HG02642 (cell line): Measurements from ENCODE around the gene RXYLT1.
"Not testable (repeated sequence)": the region's sequence is repeated elsewhere in the genome, so short reads cannot be mapped to it uniquely, and the experiment has no call there.

Experiments
- ATAC-seq: cut with Tn5 transposase; IDR thresholded peaks from one replicate; pipeline ENCODE4 v1.9.1; 2021; ENCODE audit warnings: mild to moderate bottlenecking; ENCODE audit not compliant: unreplicated experiment, poor library complexity

The RXYLT1 gene, protein sequence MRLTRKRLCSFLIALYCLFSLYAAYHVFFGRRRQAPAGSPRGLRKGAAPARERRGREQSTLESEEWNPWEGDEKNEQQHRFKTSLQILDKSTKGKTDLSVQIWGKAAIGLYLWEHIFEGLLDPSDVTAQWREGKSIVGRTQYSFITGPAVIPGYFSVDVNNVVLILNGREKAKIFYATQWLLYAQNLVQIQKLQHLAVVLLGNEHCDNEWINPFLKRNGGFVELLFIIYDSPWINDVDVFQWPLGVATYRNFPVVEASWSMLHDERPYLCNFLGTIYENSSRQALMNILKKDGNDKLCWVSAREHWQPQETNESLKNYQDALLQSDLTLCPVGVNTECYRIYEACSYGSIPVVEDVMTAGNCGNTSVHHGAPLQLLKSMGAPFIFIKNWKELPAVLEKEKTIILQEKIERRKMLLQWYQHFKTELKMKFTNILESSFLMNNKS

DNA sequence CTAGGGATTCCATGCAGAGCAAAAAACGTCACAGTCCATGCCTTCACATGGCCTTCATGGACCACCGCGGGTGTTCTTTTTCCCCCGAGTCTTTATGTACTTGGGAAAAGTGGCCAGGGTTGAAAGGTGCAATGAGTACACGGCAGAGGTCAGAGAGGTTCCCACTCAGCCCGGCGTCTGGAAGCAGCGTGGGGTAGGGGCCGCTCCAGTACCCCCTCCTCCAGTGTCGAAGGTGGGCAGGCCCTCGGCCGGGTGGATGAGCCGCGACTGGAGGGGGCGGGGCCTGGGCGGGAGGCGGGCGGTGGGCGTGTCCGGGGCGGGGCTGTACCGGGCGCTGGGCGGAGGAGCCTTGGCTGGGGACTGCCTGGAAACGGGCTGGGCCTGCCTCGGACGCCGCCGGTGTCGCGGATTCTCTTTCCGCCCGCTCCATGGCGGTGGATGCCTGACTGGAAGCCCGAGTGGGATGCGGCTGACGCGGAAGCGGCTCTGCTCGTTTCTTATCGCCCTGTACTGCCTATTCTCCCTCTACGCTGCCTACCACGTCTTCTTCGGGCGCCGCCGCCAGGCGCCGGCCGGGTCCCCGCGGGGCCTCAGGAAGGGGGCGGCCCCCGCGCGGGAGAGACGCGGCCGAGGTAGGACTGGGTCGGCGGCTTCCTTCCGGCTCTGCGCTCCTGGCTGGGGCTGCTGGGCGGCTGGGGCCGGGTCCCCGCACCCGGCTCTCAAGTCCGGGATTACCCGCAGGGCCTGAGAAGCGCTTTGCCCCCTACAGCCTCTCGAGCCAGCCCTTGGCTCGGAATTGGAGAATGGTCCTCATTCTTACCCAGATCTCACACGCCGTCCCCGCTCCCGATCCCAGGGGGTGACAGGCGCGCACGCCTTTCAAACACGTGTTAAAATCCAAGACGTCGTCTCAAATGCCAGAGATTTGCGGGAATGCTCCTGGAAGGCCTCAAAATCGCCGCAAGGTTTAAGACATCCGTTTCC, at the start of gene RXYLT1:
RXYLT1 (plus strand) TSS at position 412 of the 984 bp plus-strand sequence; CDS start at position 464, 52 bp downstream.
- peak; percentile 96 for ATAC-seq

DNA sequence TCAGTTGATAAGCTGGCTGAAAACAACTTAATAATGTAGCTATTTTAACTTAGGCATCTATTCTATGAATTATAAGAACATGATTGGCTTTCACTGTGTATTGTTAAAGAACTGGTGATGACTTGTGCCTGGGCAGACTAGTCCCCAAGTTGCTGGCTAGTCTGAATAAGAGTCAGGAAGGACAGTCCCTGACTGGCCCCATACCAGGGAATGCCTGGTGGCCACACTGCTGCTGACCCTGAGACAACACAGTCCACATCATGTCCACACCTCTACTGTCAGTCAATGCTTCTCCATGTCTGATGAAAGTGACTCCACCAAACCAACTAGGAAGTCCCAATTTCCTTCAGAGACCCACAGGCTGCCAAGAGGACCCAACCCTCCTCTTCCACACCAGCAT, 46.9 kb upstream of the RXYLT1 start:
- not testable (repeated sequence) for ATAC-seq

DNA sequence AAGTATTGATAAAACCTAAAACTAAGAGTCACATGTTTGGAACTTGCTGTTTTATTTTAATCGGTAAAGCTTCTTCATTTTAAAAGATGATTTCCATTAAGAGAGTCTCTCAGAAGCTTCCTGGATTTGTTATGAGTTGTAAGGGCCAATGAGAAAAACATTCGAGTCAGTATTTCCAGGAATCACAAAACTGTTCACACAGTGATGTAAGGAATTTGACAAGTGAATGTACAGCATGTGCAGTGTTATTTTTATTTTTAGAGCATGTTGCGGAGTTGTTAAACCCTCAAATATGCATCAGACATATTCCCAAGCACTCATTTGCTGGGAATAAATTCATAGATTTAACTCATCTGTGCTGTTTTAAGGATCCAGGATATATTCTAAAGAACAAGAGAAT, 46.1 kb upstream of the RXYLT1 start:
- ATAC-seq, result not testable (repeated sequence)

DNA sequence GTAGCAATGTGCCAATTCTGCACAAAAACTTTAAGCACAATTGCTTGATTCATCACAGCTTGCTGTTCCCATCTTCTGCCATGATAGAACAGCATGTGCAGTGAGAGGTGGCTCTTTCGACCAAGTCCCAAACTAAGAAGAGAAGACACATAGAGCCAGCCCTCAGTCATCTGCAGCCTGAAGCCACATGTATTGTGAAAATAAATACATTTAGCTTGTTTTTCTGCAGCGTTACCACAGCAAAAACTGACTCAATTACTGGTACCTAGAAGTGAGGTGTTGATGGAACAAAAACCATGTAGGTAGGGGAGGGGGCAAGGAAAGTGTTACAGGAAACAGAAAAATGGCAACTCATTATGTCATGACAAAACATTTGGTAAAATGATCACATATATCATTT, 39.2 kb upstream of the RXYLT1 start:
- not testable (repeated sequence) for ATAC-seq

DNA sequence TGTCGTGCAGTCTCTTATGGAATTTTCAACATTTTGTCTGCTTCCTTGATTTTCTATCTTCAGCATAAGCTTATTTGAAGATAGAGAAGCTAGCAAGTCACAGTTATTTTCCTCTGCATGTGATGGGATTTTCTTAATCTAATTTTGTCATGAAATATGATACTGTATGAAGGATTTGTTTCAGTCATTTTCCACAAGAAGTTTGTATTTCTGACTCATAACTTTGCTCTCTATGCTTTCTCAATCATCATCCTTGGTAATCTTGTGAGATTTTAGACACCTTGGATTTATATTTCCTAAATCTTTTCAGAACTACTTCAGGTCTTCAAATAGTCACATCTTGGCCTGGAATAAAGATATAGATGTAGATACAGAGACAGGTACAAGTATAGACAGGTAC, 38.3 kb upstream of the RXYLT1 start:
- ATAC-seq, result not testable (repeated sequence)

DNA sequence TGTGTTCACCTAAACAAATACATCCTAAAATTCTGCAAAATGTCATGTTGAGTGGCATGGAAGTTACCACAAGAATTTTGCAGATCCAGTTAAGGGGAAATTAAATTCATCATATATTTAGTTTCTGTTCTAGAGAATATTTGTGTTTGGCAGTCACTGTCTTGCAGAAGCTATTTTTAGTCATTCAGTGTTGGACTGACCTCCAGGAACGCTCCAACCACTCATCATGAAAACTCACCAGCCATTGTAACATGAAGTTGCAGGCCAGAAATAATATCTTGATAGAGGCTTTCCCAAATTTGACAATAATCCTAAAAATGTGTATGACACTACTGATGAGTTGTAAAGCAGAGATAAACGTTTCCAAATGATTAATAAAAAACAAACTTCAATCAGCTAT, 35.6 kb upstream of the RXYLT1 start:
- not testable (repeated sequence) for ATAC-seq

DNA sequence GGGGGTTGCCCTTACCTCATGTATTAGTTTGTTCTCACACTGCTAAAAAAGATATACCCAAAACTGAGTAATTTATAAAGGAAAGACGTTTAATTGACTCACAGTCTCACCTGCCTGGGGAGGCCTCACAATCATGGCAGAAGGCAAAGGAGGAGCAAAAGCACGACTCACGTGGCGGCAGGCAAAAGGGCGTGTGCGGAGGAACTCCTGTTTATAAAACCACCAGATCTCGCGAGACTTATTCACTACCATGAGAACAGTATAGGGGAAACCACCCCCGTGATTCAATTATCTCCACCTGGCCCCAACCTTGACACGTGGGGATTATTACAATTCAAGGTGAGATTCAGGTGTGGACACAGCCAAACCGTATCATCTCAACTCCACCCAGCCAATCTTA, 33.2 kb upstream of the RXYLT1 start:
- ATAC-seq, result not testable (repeated sequence)

DNA sequence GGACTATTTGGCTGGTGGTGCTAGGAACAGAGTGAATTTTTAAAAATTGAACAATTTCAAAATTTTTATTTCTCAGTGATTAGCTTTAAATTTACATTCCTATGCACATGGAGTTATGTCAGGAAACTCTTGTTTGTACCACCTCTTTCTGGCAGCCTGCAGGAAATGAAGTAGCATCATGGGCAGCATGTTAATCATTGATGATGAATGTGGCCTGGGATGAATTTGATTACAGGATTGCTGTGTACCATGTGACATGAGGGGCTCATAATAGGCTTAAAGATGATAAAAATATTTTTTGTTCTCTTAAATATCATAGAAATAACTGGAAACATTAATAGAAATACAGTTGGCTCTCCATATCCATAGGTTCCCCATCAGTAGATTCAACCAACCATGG, 32.6 kb upstream of the RXYLT1 start:
- ATAC-seq, result not testable (repeated sequence)

DNA sequence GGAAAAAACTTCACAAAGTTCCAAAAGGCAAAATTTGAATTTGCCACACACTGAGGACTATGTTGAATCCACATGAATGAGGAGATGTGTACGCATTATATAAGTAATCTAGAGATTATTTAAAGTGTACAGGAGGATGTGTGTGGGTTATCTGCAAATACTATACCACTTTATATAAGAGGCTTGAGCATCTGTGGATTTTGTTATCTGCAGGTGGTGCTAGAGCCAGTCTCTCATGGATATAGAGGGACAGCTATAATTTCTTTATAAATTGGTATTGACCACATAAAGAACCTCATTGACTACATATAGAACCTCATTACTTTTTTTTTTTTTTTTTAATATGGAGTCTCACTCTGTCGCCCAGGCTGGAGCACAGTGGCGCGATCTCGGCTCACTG, 32.2 kb upstream of the RXYLT1 start:
- no peak for ATAC-seq

DNA sequence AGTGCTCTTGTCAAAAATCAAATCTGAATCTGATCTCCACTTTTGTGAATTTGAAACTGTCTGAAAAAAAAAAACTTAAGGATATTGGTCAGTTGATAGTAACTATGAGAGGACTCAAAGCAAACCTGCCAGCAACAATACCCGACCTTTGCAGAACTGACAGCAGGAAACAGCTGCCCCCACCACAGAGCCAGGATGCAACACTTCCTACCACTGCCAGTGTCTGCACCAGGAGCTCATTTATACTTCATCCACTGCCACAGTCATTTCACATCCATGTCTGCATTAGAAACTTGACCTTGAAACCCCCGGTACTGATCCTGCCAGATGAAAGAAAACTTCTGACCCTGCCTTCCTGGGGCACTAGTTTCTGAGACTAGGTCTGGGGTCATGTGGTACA, 27.4 kb upstream of the RXYLT1 start:
- ATAC-seq, result no peak

DNA sequence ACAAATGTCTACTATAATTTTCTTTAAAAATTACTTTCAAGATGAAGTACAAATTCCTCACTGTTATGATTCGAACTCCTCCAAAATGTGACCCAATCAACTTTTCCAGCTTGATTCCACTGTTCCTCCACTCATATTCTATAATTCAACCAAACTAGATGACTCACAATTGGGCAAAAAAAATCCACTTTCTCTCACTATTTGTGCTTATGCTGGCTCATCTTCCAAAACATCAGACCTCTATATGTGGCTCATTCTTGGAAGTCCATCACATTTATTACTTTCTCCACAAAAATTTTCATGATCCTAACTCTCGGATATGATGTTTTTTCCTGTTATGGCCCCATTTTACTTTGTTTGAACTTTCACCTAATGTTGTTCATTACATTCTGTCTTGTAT, 26.9 kb upstream of the RXYLT1 start:
- no peak for ATAC-seq

DNA sequence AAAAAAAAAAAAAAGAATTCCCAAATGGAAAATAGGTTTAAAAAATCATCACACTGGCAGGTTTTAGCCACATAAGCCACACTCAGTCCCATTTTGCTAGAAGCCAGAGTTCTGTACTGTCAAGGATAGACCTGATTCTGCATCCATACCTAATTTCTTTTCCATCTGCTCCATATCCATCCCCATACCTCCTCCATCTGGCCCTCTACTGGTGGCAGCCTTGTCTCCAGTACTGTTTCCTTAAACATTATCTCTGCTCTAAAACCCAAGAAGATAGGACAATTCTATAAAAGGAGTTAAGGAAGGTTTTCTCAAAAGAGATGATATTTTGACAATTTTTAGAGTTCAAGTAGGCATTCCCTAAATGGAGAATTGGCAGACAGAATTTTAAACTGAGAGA, 26.0 kb upstream of the RXYLT1 start:
- ATAC-seq, result no peak

DNA sequence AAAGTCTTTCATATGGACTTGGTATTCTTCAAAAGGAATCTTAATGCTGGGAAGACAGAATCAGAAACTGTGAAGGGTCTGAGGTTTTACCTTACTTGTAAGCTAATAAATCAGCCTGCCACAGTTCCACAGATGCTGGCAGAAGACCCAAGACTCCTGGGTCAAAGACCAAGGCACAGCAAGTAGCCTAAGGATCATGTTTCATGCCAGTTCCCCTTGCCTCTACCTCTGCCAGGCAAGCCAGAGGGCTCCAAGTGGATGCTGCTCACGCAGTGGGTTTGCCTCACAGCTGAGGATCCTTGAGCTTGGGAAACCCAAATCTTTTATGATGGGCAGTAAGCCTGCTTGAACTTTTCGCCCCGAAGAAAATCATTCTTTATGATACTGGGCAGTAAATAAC, 15.2 kb upstream of the RXYLT1 start:
- ATAC-seq, result no peak

DNA sequence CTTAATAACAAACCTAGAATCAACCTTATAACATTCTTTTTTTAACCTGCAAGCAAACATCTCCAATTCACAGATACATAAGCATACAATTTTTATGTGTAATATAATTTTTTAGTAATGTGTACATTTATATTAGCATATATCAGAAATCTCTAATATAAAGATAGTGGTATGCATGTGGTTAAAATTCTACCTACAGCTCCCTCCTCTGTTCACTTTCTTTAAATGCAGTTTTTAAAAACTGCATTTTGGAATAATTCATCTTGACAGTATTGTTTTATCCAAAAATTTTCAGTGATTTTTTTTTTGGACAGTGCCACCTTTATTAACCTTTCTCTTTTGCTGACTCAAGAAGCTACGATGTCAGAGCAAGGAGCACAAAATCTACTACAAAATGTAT, 13.2 kb upstream of the RXYLT1 start:
- no peak for ATAC-seq

DNA sequence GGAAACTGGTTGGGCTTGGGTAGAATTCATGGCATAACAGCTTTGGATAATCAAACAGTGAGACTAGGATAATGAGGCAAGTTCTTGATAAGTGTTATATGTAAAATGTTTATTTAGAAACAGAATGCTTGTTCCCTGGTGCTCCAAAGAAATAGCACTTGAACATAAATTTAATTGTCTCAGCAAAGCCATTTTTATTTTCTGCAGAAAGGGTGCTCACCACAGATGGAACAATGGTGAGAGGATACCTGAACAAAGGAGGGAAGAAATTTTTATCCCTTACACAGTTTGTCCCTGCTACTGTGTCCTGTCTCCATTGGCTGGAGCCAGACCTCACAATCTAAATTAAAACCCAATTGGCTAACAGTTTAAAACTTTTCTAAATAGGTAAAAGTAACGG, 9.3 kb upstream of the RXYLT1 start:
- no peak for ATAC-seq

DNA sequence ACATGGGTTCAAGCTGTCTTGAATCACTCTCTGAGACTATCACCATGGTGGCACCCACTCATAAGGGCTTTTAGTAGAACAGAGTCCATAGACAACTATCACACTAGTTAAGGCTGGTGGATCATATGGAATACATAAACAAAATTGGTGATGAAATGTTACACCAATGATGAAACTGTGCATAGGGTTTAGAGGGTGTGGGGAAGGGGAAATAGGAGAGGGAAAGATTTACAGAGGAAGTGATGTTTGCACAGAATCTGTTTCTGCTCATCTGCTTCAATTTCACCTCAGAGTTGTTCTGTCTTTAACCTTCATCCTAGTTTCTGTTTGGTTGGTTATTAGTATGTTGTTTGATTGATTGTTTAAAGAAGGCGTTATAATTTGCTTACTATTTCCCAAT, 2.4 kb upstream of the RXYLT1 start:
- ATAC-seq, result no peak

DNA sequence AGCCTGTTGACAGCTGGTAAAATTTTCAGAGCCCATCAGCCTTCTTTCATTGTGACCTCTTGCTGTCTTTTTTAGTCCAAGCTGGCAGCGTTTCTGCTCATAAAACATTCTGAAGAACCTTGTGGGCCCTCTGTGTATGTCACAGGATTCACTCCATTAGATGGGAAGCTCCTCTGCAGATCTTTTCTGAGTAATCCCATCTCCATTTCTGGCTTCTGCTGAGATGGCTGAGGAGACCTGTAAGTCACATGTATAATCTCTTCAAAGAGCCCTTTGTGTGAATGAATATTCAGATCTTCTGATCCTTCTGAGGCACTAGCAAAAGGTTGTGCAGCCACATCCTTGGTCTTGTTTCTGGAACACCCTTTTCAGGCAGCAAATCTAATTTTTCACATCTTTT, 2.8 kb downstream of the RXYLT1 start:
- no peak for ATAC-seq

DNA sequence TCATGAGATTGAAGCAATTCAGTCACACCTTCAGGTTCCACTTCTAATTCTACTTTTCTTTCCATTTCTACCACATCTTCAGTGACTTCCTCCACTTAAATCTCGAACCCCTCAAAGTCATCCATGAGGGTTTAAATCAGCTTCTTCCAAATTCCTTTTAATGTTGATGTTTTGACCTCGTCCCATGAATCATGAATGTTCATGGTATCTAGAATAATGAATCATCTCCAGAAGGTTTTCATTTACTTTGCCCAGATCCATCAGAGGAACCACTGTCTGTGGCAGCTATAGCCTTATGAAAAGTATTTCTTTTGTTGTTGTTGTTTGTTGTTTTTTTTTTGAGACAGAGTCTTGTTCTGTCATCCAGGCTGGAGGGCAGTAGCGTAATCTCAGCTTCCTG, 7.6 kb downstream of the RXYLT1 start:
- ATAC-seq, result no peak

DNA sequence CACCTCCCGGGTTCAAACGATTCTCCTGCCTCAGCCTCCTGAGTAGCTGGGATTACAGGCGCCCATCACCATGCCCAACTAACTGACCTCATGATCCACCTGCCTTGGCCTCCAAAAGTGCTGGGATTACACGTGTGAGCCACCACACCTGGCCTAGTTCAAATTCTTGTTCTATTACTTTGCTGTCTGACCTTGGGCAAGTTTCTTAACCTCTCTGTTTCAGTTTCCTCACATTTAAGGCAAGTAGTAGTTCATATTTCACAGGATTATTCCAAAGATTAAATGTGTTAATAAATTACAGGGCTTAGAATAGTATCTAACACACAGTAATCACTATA, 10.9 kb downstream of the RXYLT1 start:
- no peak for ATAC-seq

DNA sequence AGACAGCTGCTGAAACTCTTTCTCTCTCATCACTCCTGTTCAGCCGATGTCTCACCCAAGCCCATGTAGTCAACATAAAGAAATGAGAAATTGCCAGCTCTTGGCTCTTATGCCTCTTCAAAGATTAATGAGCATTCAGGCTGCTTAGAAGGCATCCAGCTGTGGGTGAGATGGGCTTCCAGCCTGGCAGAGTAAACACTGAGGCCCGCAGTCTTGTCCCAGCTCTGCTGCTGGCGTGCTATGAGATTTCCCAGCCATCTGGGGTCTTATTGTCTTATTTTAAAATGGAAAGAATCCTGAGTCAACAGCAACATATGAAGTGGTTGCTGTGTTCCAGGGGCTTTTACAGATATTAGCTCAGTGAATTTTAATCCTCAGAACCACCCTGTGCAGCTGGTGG, 12.6 kb downstream of the RXYLT1 start:
- ATAC-seq, result no peak

DNA sequence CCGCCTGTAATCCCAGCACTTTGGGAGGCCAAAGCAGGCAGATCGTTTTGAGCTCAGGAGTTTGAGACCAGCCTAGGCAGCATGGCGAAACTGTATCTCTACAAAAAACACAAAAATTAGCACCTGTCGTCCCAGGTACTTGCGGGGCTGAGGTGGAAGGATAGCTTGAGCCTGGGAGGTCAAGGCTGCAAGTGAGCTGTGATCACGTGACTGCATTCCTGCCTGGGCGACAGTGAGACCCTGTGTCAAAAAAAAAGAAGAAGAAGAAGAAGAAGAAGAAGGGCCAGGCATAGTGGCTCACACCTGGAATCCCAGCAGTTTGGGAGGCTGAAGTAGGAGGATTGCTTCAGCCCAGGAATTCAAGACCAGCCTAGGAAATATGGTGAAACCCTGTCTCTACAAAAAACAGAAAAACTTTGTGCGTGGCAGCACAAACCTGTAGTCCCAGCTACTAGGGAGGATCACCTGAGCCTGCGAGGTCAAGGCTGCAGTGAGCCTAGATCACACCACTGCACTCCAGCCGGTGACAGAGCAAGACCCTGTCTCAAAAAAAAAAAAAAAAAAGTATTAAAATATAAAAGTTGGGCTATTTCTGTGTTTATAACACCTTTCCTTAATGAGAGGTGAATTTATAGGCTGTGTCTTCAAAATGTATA, 15.5 kb downstream of the RXYLT1 start:
- ATAC-seq, result no peak
